CD8-positive, alpha-beta memory T cell (primary cell): ENCODE data around the gene COL4A6. TPM values are rescaled to one million over a fixed set of nuclear protein-coding genes. Genes with fewer than 3 reads are reported as not detected.

ENCODE experiments used
- CTCF ChIA-PET: fragments of 350-600 bp; sonication (Branson Sonifier 250); formaldehyde crosslinking; loops from one replicate; lab custom pipeline; 2021; ENCODE audit warnings: antibody characterized with exemption; lab: Charles Lee
- POLR2A ChIA-PET: fragments of 350-600 bp; sonication (Branson Sonifier 250); formaldehyde crosslinking; loops from one replicate; lab custom pipeline; 2021; ENCODE audit warnings: antibody characterized with exemption; lab: Charles Lee
- DNase-seq, 5 donors: peaks; one replicate each; pipeline versions ENCODE4 v3.0.0 to v3.0.0-alpha.2; 2020 to 2022; ENCODE audit warnings: mixed read lengths in 1 of 5
- H3K27ac ChIP-seq: one replicate; pipeline ENCODE4 v1.7.0; 2013; ENCODE audit warnings: low read depth, mild to moderate bottlenecking, low read length, moderate library complexity
- H3K27me3 ChIP-seq: 2 replicates; pipeline ENCODE4 v1.7.0; 2013; ENCODE audit warnings: low read length, mild to moderate bottlenecking; ENCODE audit not compliant: insufficient read depth, poor library complexity, severe bottlenecking
- H3K36me3 ChIP-seq: 2 replicates; pipeline ENCODE4 v1.7.0; 2013; ENCODE audit warnings: mild to moderate bottlenecking, low read length, moderate library complexity; ENCODE audit not compliant: insufficient read depth
- H3K4me1 ChIP-seq: 2 replicates; pipeline ENCODE4 v1.7.0; 2013; ENCODE audit warnings: mild to moderate bottlenecking, low read length, moderate library complexity; ENCODE audit not compliant: insufficient read depth
- H3K4me3 ChIP-seq: 2 replicates; pipeline ENCODE4 v1.7.0; 2013; ENCODE audit warnings: mild to moderate bottlenecking, low read length
- H3K9me3 ChIP-seq: 2 replicates; pipeline ENCODE4 v1.7.0; 2013; ENCODE audit warnings: mild to moderate bottlenecking, low read length
- H3K27ac Mint-ChIP-seq, 8 donors: one replicate each; pipeline ENCODE4 v1.8.0; 2020 to 2021; ENCODE audit warnings: mixed read lengths in 8 of 8, mild to moderate bottlenecking in 6 of 8, inconsistent platforms in 3 of 8, moderate library complexity in 3 of 8
- H3K27me3 Mint-ChIP-seq, 2 donors: one replicate each; pipeline ENCODE4 v1.8.0; 2020 to 2021; ENCODE audit warnings: mixed read lengths in 2 of 2, mild to moderate bottlenecking in 1 of 2, moderate library complexity in 1 of 2
- H3K36me3 Mint-ChIP-seq, 3 donors: one replicate each; pipeline ENCODE4 v1.8.0; 2020 to 2021; ENCODE audit warnings: mixed read lengths in 3 of 3, inconsistent platforms in 1 of 3, mild to moderate bottlenecking in 1 of 3
- H3K4me1 Mint-ChIP-seq, 3 donors: one replicate each; pipeline ENCODE4 v1.8.0; 2020 to 2021; ENCODE audit warnings: mixed read lengths in 3 of 3, inconsistent platforms in 1 of 3, mild to moderate bottlenecking in 1 of 3
- H3K4me3 Mint-ChIP-seq, 7 donors: one replicate each; pipeline ENCODE4 v1.8.0; 2020 to 2021; ENCODE audit warnings: mixed read lengths in 7 of 7, mild to moderate bottlenecking in 6 of 7, moderate library complexity in 4 of 7, inconsistent platforms in 2 of 7
- H3K9me3 Mint-ChIP-seq, 5 donors: one replicate each; pipeline ENCODE4 v1.8.0; 2020 to 2022; ENCODE audit warnings: mixed read lengths in 5 of 5, mild to moderate bottlenecking in 3 of 5, moderate library complexity in 2 of 5, inconsistent platforms in 1 of 5
- polyA plus RNA-seq: library from polyadenylated mRNA; unstranded; fragments of 300-500 nt; fragmentation: Illumina TruSeq; gene quantifications from one replicate; pipeline ENCODE4 v1.2.3, GENCODE V29; 2021
- total RNA-seq, 2 experiments: library from RNA; stranded (reverse); gene quantifications; one replicate each; pipeline ENCODE4 v1.2.3, GENCODE V29; 2021

COL4A6 gene
- total and polyA plus RNA-seq, 3 experiments from 2014 or later = not detected

- POLR2A ChIA-PET = no interaction called here
Measured at GRCh38 chrX:108134724-108135123, 303.5 kb downstream of the COL4A6 start.

GRCh38 chrX:108132876-108133275, 305.3 kb downstream of the COL4A6 start:
- Mint-ChIP-seq H3K27ac (no peak overlapping the region), H3K27me3 (no peaks in the 10 kb centered on the region), H3K4me1 (no peaks in the 10 kb centered on the region), H3K4me3 (no peak overlapping the region), H3K9me3 (no peaks in the 10 kb centered on the region), H3K36me3 (peaks cover 4 to 75% (median 8%) of the 10 kb centered on the region in 3 donors)
- ChIA-PET CTCF (no interaction called here), POLR2A (no interaction called here)
- no peaks in the 10 kb centered on the region for H3K27me3 ChIP-seq
- no peak for DNase-seq
- no peaks in the 10 kb centered on the region for H3K4me1 ChIP-seq
- no peak overlapping the region for H3K4me3 ChIP-seq
- no peaks in the 10 kb centered on the region for H3K9me3 ChIP-seq
- peaks cover 5% of the 10 kb centered on the region for H3K36me3 ChIP-seq
- no peak overlapping the region for H3K27ac ChIP-seq

More at GRCh38 chrX:108134724-108135123, 303.5 kb downstream of the COL4A6 start:
- peaks cover 7 to 83% (median 11%) of the 10 kb centered on the region in 3 donors for H3K36me3 Mint-ChIP-seq
- Histone ChIP-seq H3K27me3 (no peaks in the 10 kb centered on the region), H3K36me3 (peaks cover 5% of the 10 kb centered on the region), H3K9me3 (no peaks in the 10 kb centered on the region), H3K27ac (no peak overlapping the region), H3K4me3 (no peak overlapping the region), H3K4me1 (no peaks in the 10 kb centered on the region)
- CTCF ChIA-PET = no interaction called here
- no peak overlapping the region for H3K4me3 Mint-ChIP-seq
- H3K9me3 Mint-ChIP-seq = no peaks in the 10 kb centered on the region
- H3K27me3 Mint-ChIP-seq = no peaks in the 10 kb centered on the region
- no peak overlapping the region for H3K27ac Mint-ChIP-seq
- DNase-seq = no peak
- no peaks in the 10 kb centered on the region for H3K4me1 Mint-ChIP-seq

- H3K4me3 Mint-ChIP-seq = no peak overlapping the region
- Histone ChIP-seq H3K27ac (no peak overlapping the region), H3K4me3 (no peak overlapping the region), H3K4me1 (no peaks in the 10 kb centered on the region), H3K36me3 (peaks cover 5% of the 10 kb centered on the region), H3K9me3 (no peaks in the 10 kb centered on the region), H3K27me3 (no peaks in the 10 kb centered on the region)
- H3K36me3 Mint-ChIP-seq = peaks cover 4 to 75% (median 6%) of the 10 kb centered on the region in 3 donors
- H3K9me3 Mint-ChIP-seq = no peaks in the 10 kb centered on the region
- DNase-seq = no peak
- H3K27me3 Mint-ChIP-seq = no peaks in the 10 kb centered on the region
- CTCF ChIA-PET = no interaction called here
- H3K27ac Mint-ChIP-seq = no peak overlapping the region
- POLR2A ChIA-PET = no interaction called here
- no peaks in the 10 kb centered on the region for H3K4me1 Mint-ChIP-seq
Measured at GRCh38 chrX:108132034-108132433, 306.2 kb downstream of the COL4A6 start.

GRCh38 chrX:108131471-108131870, 306.8 kb downstream of the COL4A6 start:
- Mint-ChIP-seq H3K4me1 (no peaks in the 10 kb centered on the region), H3K27ac (no peak overlapping the region), H3K9me3 (no peaks in the 10 kb centered on the region), H3K27me3 (no peaks in the 10 kb centered on the region), H3K36me3 (peaks cover 4 to 75% (median 6%) of the 10 kb centered on the region in 3 donors), H3K4me3 (no peak overlapping the region)
- Histone ChIP-seq H3K4me1 (no peaks in the 10 kb centered on the region), H3K4me3 (no peak overlapping the region), H3K27me3 (no peaks in the 10 kb centered on the region), H3K27ac (no peak overlapping the region), H3K36me3 (peaks cover 5% of the 10 kb centered on the region), H3K9me3 (no peaks in the 10 kb centered on the region)
- POLR2A ChIA-PET = no interaction called here
- no peak for DNase-seq
- CTCF ChIA-PET = no interaction called here

GRCh38 chrX:108130889-108131288, 307.3 kb downstream of the COL4A6 start:
- Histone ChIP-seq H3K4me1 (no peaks in the 10 kb centered on the region), H3K9me3 (no peaks in the 10 kb centered on the region), H3K27ac (no peak overlapping the region), H3K27me3 (no peaks in the 10 kb centered on the region), H3K4me3 (no peak overlapping the region), H3K36me3 (peaks cover 5% of the 10 kb centered on the region)
- no peaks in the 10 kb centered on the region for H3K27me3 Mint-ChIP-seq
- no peaks in the 10 kb centered on the region for H3K9me3 Mint-ChIP-seq
- no peak overlapping the region for H3K4me3 Mint-ChIP-seq
- H3K27ac Mint-ChIP-seq = no peak overlapping the region
- no peaks in the 10 kb centered on the region for H3K4me1 Mint-ChIP-seq
- no peak for DNase-seq
- CTCF ChIA-PET = no interaction called here
- peaks cover 4 to 76% (median 6%) of the 10 kb centered on the region in 3 donors for H3K36me3 Mint-ChIP-seq
- POLR2A ChIA-PET = no interaction called here

- CTCF ChIA-PET = no interaction called here
- H3K4me3 Mint-ChIP-seq = no peak overlapping the region
- no peak for DNase-seq
Measured at GRCh38 chrX:108127152-108127551, 311.1 kb downstream of the COL4A6 start.

GRCh38 chrX:108126661-108127060, 311.6 kb downstream of the COL4A6 start:
- H3K27ac Mint-ChIP-seq = no peak overlapping the region
- CTCF ChIA-PET = no interaction called here
- no peaks in the 10 kb centered on the region for H3K9me3 Mint-ChIP-seq
- H3K27me3 ChIP-seq = no peaks in the 10 kb centered on the region
- no peak overlapping the region for H3K27ac ChIP-seq
- H3K4me1 Mint-ChIP-seq = no peaks in the 10 kb centered on the region
- peaks cover 0 to 2% of the 10 kb centered on the region in 2 donors for H3K27me3 Mint-ChIP-seq
- POLR2A ChIA-PET = no interaction called here
- H3K4me1 ChIP-seq = no peaks in the 10 kb centered on the region
- peaks cover 3 to 47% (median 4%) of the 10 kb centered on the region in 3 donors for H3K36me3 Mint-ChIP-seq
- H3K9me3 ChIP-seq = no peaks in the 10 kb centered on the region
- H3K4me3 Mint-ChIP-seq = no peak overlapping the region
- no peak for DNase-seq
- no peaks in the 10 kb centered on the region for H3K36me3 ChIP-seq
- H3K4me3 ChIP-seq = no peak overlapping the region

More at GRCh38 chrX:108127152-108127551, 311.1 kb downstream of the COL4A6 start:
- Histone ChIP-seq H3K36me3 (no peaks in the 10 kb centered on the region), H3K27me3 (no peaks in the 10 kb centered on the region), H3K27ac (no peak overlapping the region), H3K4me3 (no peak overlapping the region), H3K9me3 (no peaks in the 10 kb centered on the region), H3K4me1 (no peaks in the 10 kb centered on the region)
- peaks cover 3 to 49% (median 4%) of the 10 kb centered on the region in 3 donors for H3K36me3 Mint-ChIP-seq
- no peaks in the 10 kb centered on the region for H3K9me3 Mint-ChIP-seq
- H3K27me3 Mint-ChIP-seq = peaks cover 0 to 2% of the 10 kb centered on the region in 2 donors
- H3K27ac Mint-ChIP-seq = no peak overlapping the region
- H3K4me1 Mint-ChIP-seq = no peaks in the 10 kb centered on the region
- POLR2A ChIA-PET = no interaction called here

GRCh38 chrX:108123591-108124366, 314.4 kb downstream of the COL4A6 start:
- Mint-ChIP-seq H3K27me3 (peaks cover 0 to 2% of the 10 kb centered on the region in 2 donors), H3K4me1 (no peaks in the 10 kb centered on the region), H3K36me3 (peaks cover 0 to 26% (median under 1%) of the 10 kb centered on the region in 3 donors), H3K27ac (peak overlapping the region in 1 of 8 donors; percentile 6), H3K9me3 (no peaks in the 10 kb centered on the region), H3K4me3 (no peak overlapping the region)
- no peaks in the 10 kb centered on the region for H3K4me1 ChIP-seq
- H3K4me3 ChIP-seq = no peak overlapping the region
- no peaks in the 10 kb centered on the region for H3K9me3 ChIP-seq
- H3K27me3 ChIP-seq = no peaks in the 10 kb centered on the region
- no peak overlapping the region for H3K27ac ChIP-seq
- POLR2A ChIA-PET = no interaction called here
- no peak for DNase-seq
- H3K36me3 ChIP-seq = no peaks in the 10 kb centered on the region
- CTCF ChIA-PET = no interaction called here
